Hepatocyte (in vitro differentiated cells): ENCODE data around the gene LGR4.

Experiments used
- EZH2 ChIP-seq: fragments of 200-600 bp; sonication (generic); IDR thresholded peaks from 2 replicates; pipeline ENCODE4 v1.6.1; 2016; ENCODE audit warnings: antibody characterized with exemption, mild to moderate bottlenecking, borderline replicate concordance
- EZH2phosphoT487 ChIP-seq: fragments of 200-600 bp; sonication (generic); IDR thresholded peaks from one replicate; pipeline ENCODE4 v1.6.1; 2018; ENCODE audit warnings: antibody characterized with exemption, mild to moderate bottlenecking, low read depth, moderate library complexity; ENCODE audit not compliant: unreplicated experiment, severe bottlenecking
- TF ChIP-seq, protein P1 (sequence below): fragments of 200-600 bp; sonication (generic); IDR thresholded peaks from 2 replicates; pipeline ENCODE4 v1.5.1; 2016; ENCODE audit warnings: antibody characterized with exemption, mild to moderate bottlenecking; ENCODE audit not compliant: poor library complexity

DNA sequence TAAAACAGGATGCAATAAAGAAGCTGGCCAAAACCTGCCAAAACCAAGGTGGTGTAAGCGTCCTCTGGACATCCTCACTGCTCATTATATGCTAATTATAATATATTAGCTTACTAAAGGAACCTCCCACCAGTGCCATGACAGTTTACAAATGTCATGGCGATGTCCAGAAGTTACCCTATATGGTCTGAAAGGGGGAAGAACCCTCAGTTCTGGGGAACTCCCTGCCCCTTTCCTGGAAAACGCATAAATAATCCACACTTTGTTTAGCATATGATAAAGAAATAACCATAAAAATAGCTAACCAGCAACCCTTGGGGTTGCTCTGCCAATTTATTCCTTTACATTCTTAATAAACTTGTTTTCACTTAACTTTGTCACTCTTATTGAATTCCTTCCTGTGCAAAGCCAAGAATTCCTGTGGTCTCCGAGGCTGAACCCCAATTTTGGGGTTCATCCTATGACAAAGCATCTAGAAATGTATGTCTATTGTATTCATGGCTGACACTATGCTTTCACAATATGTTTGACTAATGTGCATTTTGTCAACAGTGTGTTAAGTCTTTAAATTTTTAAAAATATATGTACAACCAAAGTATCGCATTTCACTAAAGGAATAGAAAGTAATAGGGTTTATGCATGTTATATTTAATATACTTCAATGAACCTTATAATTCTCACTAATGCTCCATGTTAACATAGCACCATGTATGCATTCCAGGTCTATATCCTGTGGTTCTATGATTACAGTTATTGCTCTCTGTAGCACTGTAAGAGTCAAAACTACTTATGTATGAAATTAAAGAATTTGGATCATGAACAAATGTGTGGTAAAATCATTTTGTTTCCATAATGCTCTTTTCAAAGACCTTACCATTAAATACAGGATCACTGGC is 25.1 kb downstream of the LGR4 start:
- TF ChIP-seq, protein P1, sequence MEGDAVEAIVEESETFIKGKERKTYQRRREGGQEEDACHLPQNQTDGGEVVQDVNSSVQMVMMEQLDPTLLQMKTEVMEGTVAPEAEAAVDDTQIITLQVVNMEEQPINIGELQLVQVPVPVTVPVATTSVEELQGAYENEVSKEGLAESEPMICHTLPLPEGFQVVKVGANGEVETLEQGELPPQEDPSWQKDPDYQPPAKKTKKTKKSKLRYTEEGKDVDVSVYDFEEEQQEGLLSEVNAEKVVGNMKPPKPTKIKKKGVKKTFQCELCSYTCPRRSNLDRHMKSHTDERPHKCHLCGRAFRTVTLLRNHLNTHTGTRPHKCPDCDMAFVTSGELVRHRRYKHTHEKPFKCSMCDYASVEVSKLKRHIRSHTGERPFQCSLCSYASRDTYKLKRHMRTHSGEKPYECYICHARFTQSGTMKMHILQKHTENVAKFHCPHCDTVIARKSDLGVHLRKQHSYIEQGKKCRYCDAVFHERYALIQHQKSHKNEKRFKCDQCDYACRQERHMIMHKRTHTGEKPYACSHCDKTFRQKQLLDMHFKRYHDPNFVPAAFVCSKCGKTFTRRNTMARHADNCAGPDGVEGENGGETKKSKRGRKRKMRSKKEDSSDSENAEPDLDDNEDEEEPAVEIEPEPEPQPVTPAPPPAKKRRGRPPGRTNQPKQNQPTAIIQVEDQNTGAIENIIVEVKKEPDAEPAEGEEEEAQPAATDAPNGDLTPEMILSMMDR: no peak
- TF ChIP-seq EZH2phosphoT487 (no peak), EZH2 (no peak)
